Skeletal muscle cell (primary cell): ENCODE data around the gene AFG1L.
"Not testable (repeated sequence)": the region's sequence is repeated elsewhere in the genome, so short reads cannot be mapped to it uniquely, and the experiment has no call there.

Experiments
- DNase-seq: peaks from one replicate; pipeline ENCODE4 v3.0.0-alpha.2; 2010; ENCODE audit warnings: low read depth
- H3K4me3 ChIP-seq: 2 replicates; pipeline ENCODE4 v1.5.1; 2011; ENCODE audit warnings: low read depth, mild to moderate bottlenecking, control low read depth, low read length, moderate library complexity

AFG1L gene

DNA sequence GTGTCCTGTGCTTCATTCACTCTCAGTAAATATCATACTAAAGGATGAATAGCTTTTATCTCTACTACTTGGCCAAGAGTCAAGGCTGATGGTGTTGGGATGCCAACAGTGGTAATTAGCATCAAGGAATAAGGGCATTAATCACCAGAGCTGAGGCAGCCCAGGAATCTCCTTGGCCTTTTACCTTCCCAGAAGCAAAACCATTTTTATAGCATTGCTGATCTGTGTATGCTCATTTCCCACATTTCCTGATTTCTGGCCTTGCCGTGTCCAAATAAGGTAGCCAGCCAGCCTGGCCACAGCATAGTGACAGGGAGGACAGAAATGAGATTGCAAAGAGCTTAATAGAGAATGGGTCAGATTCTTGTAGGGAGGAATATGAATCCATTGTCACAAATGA lies 189.2 kb downstream of the AFG1L start:
- no peak for DNase-seq

GRCh38 chr6:108489699-108490098 lies 194.8 kb downstream of the AFG1L start:
- no peak for DNase-seq
- H3K4me3 ChIP-seq = no peak overlapping the region

More for the DNA sequence above, 189.2 kb downstream of the AFG1L start:
- no peak overlapping the region for H3K4me3 ChIP-seq

- DNase-seq = peak; percentile 15
- H3K4me3 ChIP-seq = no peak overlapping the region
These were observed 197.4 kb downstream of the AFG1L start for GRCh38 chr6:108492131-108492766.

- no peak for DNase-seq
- no peak overlapping the region for H3K4me3 ChIP-seq
These were observed 199.6 kb downstream of the AFG1L start for GRCh38 chr6:108494434-108494833.

DNA sequence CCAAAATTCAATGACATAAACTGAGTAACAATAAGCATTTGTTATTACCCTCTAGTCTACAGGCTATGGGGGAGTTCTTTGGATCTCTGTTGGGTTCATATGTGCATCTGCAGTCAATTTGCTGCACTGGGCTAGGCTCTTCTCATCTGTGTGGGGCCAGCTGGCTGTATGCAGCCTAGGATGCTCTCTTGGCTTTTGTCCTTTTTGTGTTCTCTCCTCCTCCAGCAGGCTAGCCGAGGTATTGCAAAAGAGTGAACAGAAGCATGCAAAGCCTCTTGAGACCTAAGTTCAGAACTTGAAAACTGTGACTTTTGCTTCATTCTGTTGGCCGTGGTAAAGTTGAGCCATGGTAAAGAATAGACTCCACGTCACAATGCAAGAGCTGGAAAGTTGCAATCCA lies 203.0 kb downstream of the AFG1L start:
- no peak overlapping the region for H3K4me3 ChIP-seq
- DNase-seq = peak; percentile 23

DNA sequence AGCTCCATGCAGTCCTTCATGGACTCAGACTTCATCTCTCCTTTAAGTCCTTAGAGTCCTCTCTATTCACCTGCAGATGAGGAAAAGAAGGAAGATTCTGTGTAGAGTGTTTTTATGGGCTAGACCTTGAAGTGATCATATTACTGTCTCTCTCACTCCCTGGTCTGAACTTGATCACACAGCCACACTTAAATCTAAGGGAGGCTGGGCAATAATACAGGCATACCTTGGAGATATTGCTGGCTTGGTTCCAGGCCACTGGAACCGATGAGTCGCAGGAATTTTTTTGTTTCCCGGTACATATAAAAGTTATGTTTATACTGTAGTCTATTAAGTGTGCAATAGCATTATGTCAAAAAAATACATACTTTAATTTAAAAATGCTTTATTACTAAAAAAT lies 206.7 kb downstream of the AFG1L start:
- H3K4me3 ChIP-seq = no peak overlapping the region
- DNase-seq = no peak

- no peak overlapping the region for H3K4me3 ChIP-seq
- DNase-seq = no peak
These were observed 208.0 kb downstream of the AFG1L start for GRCh38 chr6:108502832-108503231.

DNA sequence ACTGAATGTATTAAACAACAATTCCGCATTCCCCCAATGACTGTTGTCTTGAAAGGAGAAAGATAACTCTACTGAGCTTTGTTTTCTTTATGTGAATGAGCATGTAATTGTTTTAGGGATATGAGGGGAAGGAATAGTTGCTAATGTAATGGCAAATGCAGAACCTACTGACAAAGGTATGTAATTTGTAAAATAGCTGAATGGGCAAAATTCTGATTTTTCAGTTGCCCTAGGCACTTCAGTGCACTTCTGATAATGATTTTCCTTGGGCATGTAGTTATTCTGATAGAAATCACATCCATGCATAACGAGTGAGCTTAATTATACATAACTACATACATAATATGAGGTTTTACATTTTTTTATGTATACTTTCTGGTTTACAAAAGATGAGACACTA lies 212.5 kb downstream of the AFG1L start:
- no peak overlapping the region for H3K4me3 ChIP-seq
- no peak for DNase-seq

DNA sequence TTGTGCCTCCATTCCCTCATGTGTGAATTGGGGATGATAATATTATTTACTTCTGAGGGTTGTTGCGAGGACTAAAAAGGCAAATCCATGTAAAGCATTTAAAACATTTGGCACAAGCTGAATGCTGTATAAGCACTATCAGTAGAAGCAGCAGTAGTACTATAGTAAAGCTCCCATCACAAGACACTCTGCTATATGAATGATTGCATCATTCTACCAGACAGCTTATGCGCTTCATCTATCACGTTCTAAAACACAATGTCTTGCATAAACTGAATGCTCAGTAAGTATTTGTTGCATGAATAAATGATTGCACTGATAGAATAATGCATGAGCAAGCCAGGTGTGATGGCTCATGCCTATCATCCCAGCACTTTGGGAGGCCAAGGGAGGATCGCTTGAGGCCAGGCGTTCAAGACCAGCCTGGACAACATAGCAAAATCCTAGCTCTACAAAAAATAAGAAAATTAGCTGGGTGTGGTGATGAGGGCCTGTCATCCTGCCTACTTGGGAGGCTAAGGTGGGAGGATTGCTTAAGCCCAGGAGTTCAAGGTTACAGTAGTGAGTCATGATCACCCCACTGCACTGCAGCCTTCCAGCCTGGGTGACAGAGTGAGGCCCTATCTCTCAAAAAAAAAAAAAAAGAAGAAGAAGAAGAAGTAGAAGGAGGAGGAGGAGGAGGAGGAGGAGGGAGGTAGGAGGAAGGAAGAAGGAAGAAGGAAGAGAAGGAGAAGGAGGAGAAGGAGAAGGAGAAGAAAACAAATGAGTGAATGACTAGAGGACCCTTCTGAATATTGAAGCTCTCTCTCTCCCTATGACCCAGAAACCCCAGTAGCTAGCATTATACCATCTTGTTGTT lies 215.8 kb downstream of the AFG1L start:
- no peak for DNase-seq
- no peak overlapping the region for H3K4me3 ChIP-seq

- no peak overlapping the region for H3K4me3 ChIP-seq
- no peak for DNase-seq
These were observed 224.1 kb downstream of the AFG1L start for GRCh38 chr6:108518714-108519576.

DNA sequence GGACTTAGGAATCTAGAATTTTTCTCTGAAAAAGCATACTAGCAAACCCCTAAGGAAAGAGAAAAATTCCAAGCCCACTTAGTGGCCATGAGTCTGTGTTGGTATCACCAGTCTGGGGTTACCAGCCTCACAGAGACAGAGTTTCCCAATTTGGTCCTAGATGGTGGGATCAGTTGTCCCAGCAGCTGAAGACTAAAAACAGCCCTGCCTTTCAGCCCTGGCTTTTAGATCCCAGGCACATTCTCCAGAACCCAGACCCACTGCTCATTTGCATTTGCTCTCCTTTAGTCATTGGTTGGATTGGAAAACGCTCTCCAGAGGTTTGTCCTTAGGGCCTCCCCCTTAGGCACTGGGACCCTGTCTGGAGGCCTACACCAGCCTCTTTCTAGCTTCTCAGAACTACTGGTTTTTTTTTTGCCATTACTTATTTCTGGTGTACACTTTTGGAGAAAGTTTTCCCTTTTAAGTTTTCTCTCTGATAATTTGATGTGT lies 226.8 kb downstream of the AFG1L start:
- DNase-seq = no peak
- no peak overlapping the region for H3K4me3 ChIP-seq

DNA sequence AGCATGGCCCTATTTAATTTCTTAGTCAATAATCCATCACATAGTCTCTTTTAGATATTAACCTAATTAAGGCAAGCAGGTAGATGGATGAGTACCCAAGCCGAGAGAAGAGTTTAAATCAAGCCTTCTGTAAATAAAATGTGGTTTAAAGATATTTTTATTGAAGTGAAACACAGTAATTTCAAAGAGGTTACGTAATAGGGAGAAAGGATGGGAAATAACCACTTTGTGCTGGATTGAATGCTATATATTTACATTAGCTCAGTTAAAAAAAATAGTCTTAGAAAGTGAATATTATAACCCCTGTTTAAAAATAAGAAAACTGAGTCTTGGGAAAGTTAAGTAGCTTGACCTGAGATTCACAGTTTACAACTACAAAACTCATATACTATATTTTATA lies 228.8 kb downstream of the AFG1L start:
- no peak for DNase-seq
- H3K4me3 ChIP-seq = no peak overlapping the region

GRCh38 chr6:108524528-108525248 lies 229.8 kb downstream of the AFG1L start:
- no peak for DNase-seq
- H3K4me3 ChIP-seq = no peak overlapping the region

- no peak overlapping the region for H3K4me3 ChIP-seq
- DNase-seq = peak; percentile 18
These were observed 231.9 kb downstream of the AFG1L start for GRCh38 chr6:108526739-108527174.

DNA sequence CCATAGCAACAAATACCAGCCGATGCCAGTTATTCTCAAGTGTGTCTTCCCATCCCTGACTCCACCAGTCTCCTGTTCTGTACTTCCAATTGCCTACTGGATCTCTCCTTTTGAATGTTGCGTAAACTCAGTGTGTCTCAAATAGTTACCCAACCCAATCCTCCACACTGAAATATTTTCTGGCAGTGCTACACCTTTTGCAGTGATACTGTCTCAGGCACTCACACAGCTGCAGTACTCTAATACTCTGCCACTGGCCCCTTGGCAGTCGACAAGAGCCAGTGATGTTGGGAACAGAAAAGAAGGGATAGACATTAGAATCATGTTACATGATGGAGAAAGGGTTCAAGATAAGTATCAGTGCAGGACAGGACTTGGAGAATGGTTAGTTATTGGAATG lies 234.0 kb downstream of the AFG1L start:
- no peak for DNase-seq
- H3K4me3 ChIP-seq = no peak overlapping the region

GRCh38 chr6:108531332-108531731 lies 236.5 kb downstream of the AFG1L start:
- H3K4me3 ChIP-seq = no peak overlapping the region
- DNase-seq = no peak

GRCh38 chr6:108535114-108535742 lies 240.4 kb downstream of the AFG1L start:
- H3K4me3 ChIP-seq = no peak overlapping the region
- DNase-seq = no peak

- DNase-seq, H3K4me3 ChIP-seq: not testable (repeated sequence)
These were observed 241.2 kb downstream of the AFG1L start for GRCh38 chr6:108535920-108536535.
